B cell (primary cell): ENCODE results near the gene SETBP1. TPM values are rescaled to one million over a fixed set of nuclear protein-coding genes. Genes with fewer than 3 reads are reported as not detected.

ENCODE experiments used
- ATAC-seq: fragments of 200-7000 bp; cut with Tn5 transposase; one replicate; pipeline ENCODE4 v1.10.0; 2021; ENCODE audit warnings: low read depth, mild to moderate bottlenecking, moderate number of reproducible peaks, moderate library complexity
- CTCF ChIA-PET: fragments of 350-600 bp; sonication (Branson Sonifier 250); formaldehyde crosslinking; loops from one replicate; lab custom pipeline; 2021; ENCODE audit warnings: antibody characterized with exemption, inconsistent platforms; lab: Charles Lee
- POLR2A ChIA-PET: fragments of 350-600 bp; sonication (Branson Sonifier 250); formaldehyde crosslinking; loops from one replicate; lab custom pipeline; 2021; ENCODE audit warnings: antibody characterized with exemption; lab: Charles Lee
- DNase-seq: peaks from one replicate; pipeline ENCODE4 v3.0.0; 2013
- H2AFZ ChIP-seq: 2 replicates; pipeline ENCODE4 v1.6.1; 2012; ENCODE audit warnings: mild to moderate bottlenecking, low read depth, low read length; ENCODE audit not compliant: insufficient read depth, poor library complexity, severe bottlenecking
- H3K27ac ChIP-seq, 2 donors: 1 replicate in 1 of 2; 2 replicates in 1 of 2; pipeline ENCODE4 v1.5.1; 2012 to 2013; ENCODE audit warnings: low read length in 2 of 2, mild to moderate bottlenecking in 2 of 2, moderate library complexity in 1 of 2
- H3K27me3 ChIP-seq, 4 experiments: fragments of 200-600 bp in 1 of 4; sonication (generic) in 1 of 4; replicated peaks in 1 of 4; 1 replicate in 2 of 4; 2 replicates in 2 of 4; pipeline versions ENCODE4 v1.6.1 to v1.7.0; 2013 to 2016; ENCODE audit warnings: low read length in 3 of 4, mild to moderate bottlenecking in 2 of 4, mixed read lengths in 1 of 4, moderate library complexity in 1 of 4; ENCODE audit not compliant: insufficient read depth in 4 of 4, control insufficient read depth in 3 of 4; ENCODE audit errors: control extremely low read depth in 1 of 4
- H3K36me3 ChIP-seq, 2 experiments: replicated peaks in 1 of 2; 1 replicate in 1 of 2; 2 replicates in 1 of 2; pipeline versions ENCODE4 v1.6.1 to v1.7.1; 2013; ENCODE audit warnings: low read length in 1 of 2; ENCODE audit not compliant: insufficient read depth in 2 of 2, control insufficient read depth in 1 of 2; ENCODE audit errors: control extremely low read depth in 1 of 2, extremely low read depth in 1 of 2
- H3K4me1 ChIP-seq, 2 donors: fragments of 200-600 bp in 1 of 2; sonication (generic) in 1 of 2; 1 replicate in 1 of 2; 2 replicates in 1 of 2; pipeline versions ENCODE4 v1.5.1 to v1.6.1; 2013 to 2017; ENCODE audit warnings: low read length in 2 of 2; ENCODE audit not compliant: control insufficient read depth in 2 of 2, insufficient read depth in 2 of 2
- H3K4me2 ChIP-seq: replicated peaks from 2 replicates; pipeline ENCODE3; 2012; ENCODE audit warnings: mild to moderate bottlenecking, low read depth, low read length; ENCODE audit not compliant: poor library complexity, severe bottlenecking
- H3K4me3 ChIP-seq, 5 experiments: fragments of 200-600 bp in 1 of 5; sonication (generic) in 1 of 5; 1 replicate in 3 of 5; 2 replicates in 2 of 5; pipeline versions ENCODE4 v1.5.1 to v1.7.0; 2011 to 2016; ENCODE audit warnings: low read length in 4 of 5, mild to moderate bottlenecking in 4 of 5, low read depth in 2 of 5, control low read depth in 1 of 5, moderate library complexity in 1 of 5; ENCODE audit not compliant: insufficient read depth in 1 of 5; ENCODE audit errors: control extremely low read depth in 1 of 5, extremely low read depth in 1 of 5
- H3K79me2 ChIP-seq: fragments of 200-600 bp; sonication (generic); one replicate; pipeline ENCODE4 v1.6.0; 2016; ENCODE audit warnings: low read length; ENCODE audit not compliant: control insufficient read depth, insufficient read depth
- H3K9ac ChIP-seq: fragments of 200-600 bp; sonication (generic); 2 replicates; pipeline ENCODE4 v1.6.1; 2017; ENCODE audit warnings: mild to moderate bottlenecking, low read length, moderate library complexity
- H3K9me3 ChIP-seq, 3 donors: one replicate each; pipeline versions ENCODE4 v1.6.1 to v1.7.1; 2013; ENCODE audit warnings: low read length in 2 of 3; ENCODE audit not compliant: control insufficient read depth in 2 of 3, insufficient read depth in 1 of 3; ENCODE audit errors: control extremely low read depth in 1 of 3
- H4K20me1 ChIP-seq: 2 replicates; pipeline ENCODE4 v1.6.0; 2012; ENCODE audit warnings: mild to moderate bottlenecking, low read length; ENCODE audit not compliant: insufficient read depth, control insufficient read depth, poor library complexity, severe bottlenecking
- H3K27ac Mint-ChIP-seq: one replicate; pipeline ENCODE4 v1.8.0; 2021; ENCODE audit warnings: mixed read lengths
- H3K27me3 Mint-ChIP-seq: one replicate; pipeline ENCODE4 v1.8.0; 2021; ENCODE audit warnings: mixed read lengths
- H3K4me1 Mint-ChIP-seq: one replicate; pipeline ENCODE4 v1.8.0; 2021; ENCODE audit warnings: mixed read lengths
- H3K4me3 Mint-ChIP-seq: one replicate; pipeline ENCODE4 v1.8.0; 2021; ENCODE audit warnings: mixed read lengths
- H3K9me3 Mint-ChIP-seq: one replicate; pipeline ENCODE4 v1.8.0; 2022; ENCODE audit warnings: mixed read lengths; ENCODE audit not compliant: insufficient read depth
- CTCF ChIP-seq: fragments of 200-600 bp; IDR thresholded peaks from one replicate; pipeline ENCODE4 v1.8.0; 2022; ENCODE audit warnings: antibody characterized with exemption, mild to moderate bottlenecking
- EZH2 ChIP-seq: IDR thresholded peaks from 2 replicates; pipeline ENCODE4 v1.6.1; 2012; ENCODE audit warnings: borderline replicate concordance, low read depth, mild to moderate bottlenecking, moderate library complexity, low read length; ENCODE audit not compliant: insufficient read depth, poor library complexity, severe bottlenecking
- WGBS: methylation state at CpG from one replicate; pipeline ENCODE4 v1.1.5; 2013; ENCODE audit warnings: missing lambda C conversion rate; ENCODE audit not compliant: insufficient coverage; 5-methylcytosine and 5-hydroxymethylcytosine counted together
- intact Hi-C: fragments of 100-400 bp; cut with micrococcal nuclease; formaldehyde crosslinking; loops from one replicate; pipeline ENCODE4 v1.10.0; 2022
- polyA plus RNA-seq: library from polyadenylated mRNA; depleted of rRNA; stranded (reverse); fragments of >200 nt; gene quantifications from 2 replicates; pipeline ENCODE4 v1.2.3, GENCODE V29; 2012
- total RNA-seq, 2 donors: library from RNA; stranded (reverse); fragments of 120-200 nt in 1 of 2; gene quantifications; 1 replicate in 1 of 2; 2 replicates in 1 of 2; pipeline versions ENCODE4 v1.2.3 to v1.2.4, GENCODE V29; 2013 to 2022

Gene SETBP1
- total and polyA plus RNA-seq, 2 donors (not counting 1 experiment from before 2014, with no cell fraction given): 15.1 to 129 TPM

- peaks cover 30% of the 10 kb centered on the region for H3K4me1 Mint-ChIP-seq
Measured at GRCh38 chr18:45023519-45023918, 342.8 kb downstream of the SETBP1 start.

More at GRCh38 chr18:45023519-45023918, 342.8 kb downstream of the SETBP1 start:
- POLR2A ChIA-PET: no interaction called here
- Histone ChIP-seq H4K20me1 (peaks cover 7% of the 10 kb centered on the region), H3K36me3 (peaks cover 0 to 4% of the 10 kb centered on the region in 2 experiments), H3K4me1 (peaks cover 14 to 21% of the 10 kb centered on the region in 2 donors), H3K27ac (no peak overlapping the region), H3K4me3 (no peak overlapping the region), H3K9me3 (peaks cover 0 to 2% (median 0%) of the 10 kb centered on the region in 3 donors), H2AFZ (no peak overlapping the region), H3K27me3 (no peaks in the 10 kb centered on the region), H3K4me2 (no peak overlapping the region), H3K9ac (no peak overlapping the region), H3K79me2 (peaks cover 12% of the 10 kb centered on the region)
- CTCF ChIA-PET: no interaction called here
- Mint-ChIP-seq H3K9me3 (no peaks in the 10 kb centered on the region), H3K27me3 (no peaks in the 10 kb centered on the region), H3K4me3 (no peak overlapping the region), H3K27ac (no peak overlapping the region)
- TF ChIP-seq CTCF (no peak), EZH2 (no peak)
- intact Hi-C loops: loop anchor here (10.0 kb wide), 1 partner anchor 339 kb away; the partner anchor contains the start of gene SETBP1
- no peak for ATAC-seq
- no peak for DNase-seq
- 100% methylated on average over 1 of the region's 5 CpGs for WGBS
